Glutamatergic neuron (in vitro differentiated cells): ENCODE measurements around the gene CCDC170. TPM values are rescaled to one million over a fixed set of nuclear protein-coding genes. Genes with fewer than 3 reads are reported as not detected.

Source experiments
- DNase-seq: peaks from one replicate; pipeline ENCODE4 v3.0.0; 2022
- H3K27ac Mint-ChIP-seq: one replicate; pipeline ENCODE4 v1.8.0; 2020; ENCODE audit warnings: mild to moderate bottlenecking, mixed read lengths, inconsistent platforms; ENCODE audit not compliant: unreplicated experiment
- H3K27me3 Mint-ChIP-seq: one replicate; pipeline ENCODE4 v1.8.0; 2020; ENCODE audit warnings: mild to moderate bottlenecking, moderate library complexity, mixed read lengths, inconsistent platforms; ENCODE audit not compliant: unreplicated experiment
- H3K36me3 Mint-ChIP-seq: one replicate; pipeline ENCODE4 v1.8.0; 2020; ENCODE audit warnings: mild to moderate bottlenecking, mixed read lengths, inconsistent platforms; ENCODE audit not compliant: unreplicated experiment
- H3K4me1 Mint-ChIP-seq: one replicate; pipeline ENCODE4 v1.8.0; 2020; ENCODE audit warnings: mild to moderate bottlenecking, low read depth, mixed read lengths, inconsistent platforms; ENCODE audit not compliant: unreplicated experiment
- H3K4me3 Mint-ChIP-seq: one replicate; pipeline ENCODE4 v1.8.0; 2020; ENCODE audit warnings: mild to moderate bottlenecking, mixed read lengths, inconsistent platforms; ENCODE audit not compliant: unreplicated experiment
- H3K9me3 Mint-ChIP-seq: one replicate; pipeline ENCODE4 v1.8.0; 2020; ENCODE audit warnings: mild to moderate bottlenecking, moderate library complexity, mixed read lengths, inconsistent platforms; ENCODE audit not compliant: unreplicated experiment
- CTCF ChIP-seq: fragments of 200-600 bp; sonication (generic); IDR thresholded peaks from one replicate; pipeline ENCODE4 v1.5.0; 2021; ENCODE audit not compliant: partially characterized antibody, unreplicated experiment
- total RNA-seq: library from RNA; stranded (reverse); fragmentation: NEBNext Ultra II Directional; extraction: Animal tissue kit (Norgen Biotek cat#: 25700); gene quantifications from one replicate; pipeline ENCODE4 v1.2.1, GENCODE V29; 2021; ENCODE audit not compliant: unreplicated experiment

CCDC170 gene
- total RNA-seq, 1 donor from 2014 or later, result not detected

GRCh38 chr6:151534576-151534975 lies 40.8 kb downstream of the CCDC170 start:
- Mint-ChIP-seq H3K27ac (no peak overlapping the region), H3K27me3 (peaks cover 2% of the 10 kb centered on the region), H3K36me3 (peaks cover 5% of the 10 kb centered on the region), H3K4me3 (no peak overlapping the region), H3K4me1 (no peaks in the 10 kb centered on the region), H3K9me3 (no peaks in the 10 kb centered on the region)
- no peak for TF ChIP-seq CTCF
- no peak for DNase-seq

GRCh38 chr6:151535476-151536187 lies 41.8 kb downstream of the CCDC170 start:
- Mint-ChIP-seq H3K4me3 (no peak overlapping the region), H3K27me3 (peaks cover 2% of the 10 kb centered on the region), H3K4me1 (no peaks in the 10 kb centered on the region), H3K27ac (no peak overlapping the region), H3K36me3 (peaks cover 9% of the 10 kb centered on the region), H3K9me3 (peaks cover 2% of the 10 kb centered on the region)
- no peak for TF ChIP-seq CTCF
- DNase-seq, result no peak

GRCh38 chr6:151536188-151536479 lies 42.3 kb downstream of the CCDC170 start:
- H3K36me3 Mint-ChIP-seq, result peaks cover 9% of the 10 kb centered on the region
- H3K4me3 Mint-ChIP-seq, result no peak overlapping the region
- no peak for DNase-seq
- H3K4me1 Mint-ChIP-seq, result no peaks in the 10 kb centered on the region
- TF ChIP-seq CTCF, result no peak
- peaks cover 2% of the 10 kb centered on the region for H3K9me3 Mint-ChIP-seq
- H3K27ac Mint-ChIP-seq, result no peak overlapping the region
- peaks cover 2% of the 10 kb centered on the region for H3K27me3 Mint-ChIP-seq

GRCh38 chr6:151537556-151537955 lies 43.7 kb downstream of the CCDC170 start:
- no peak overlapping the region for H3K27ac Mint-ChIP-seq
- peaks cover 2% of the 10 kb centered on the region for H3K9me3 Mint-ChIP-seq

More at GRCh38 chr6:151537556-151537955, 43.7 kb downstream of the CCDC170 start:
- TF ChIP-seq CTCF, result no peak
- DNase-seq, result no peak
- Mint-ChIP-seq H3K36me3 (peaks cover 9% of the 10 kb centered on the region), H3K4me3 (no peak overlapping the region), H3K27me3 (peaks cover 2% of the 10 kb centered on the region), H3K4me1 (no peaks in the 10 kb centered on the region)
